CD4-positive, alpha-beta T cell treated with Interleukin-4 for 1 hour (primary cell): ENCODE measurements around the gene SEPTIN7.
"Not testable (repeated sequence)": the region's sequence is repeated elsewhere in the genome, so short reads cannot be mapped to it uniquely, and the experiment has no call there.

Experiments
- DNase-seq, 2 donors: peaks; one replicate each; pipeline ENCODE4 v3.0.0-alpha.2; 2020 to 2022

SEPTIN7 gene

GRCh38 chr7:35800718-35801391, at the start of gene SEPTIN7:
Gene SEPTIN7, plus strand, starts transcription at chr7:35801057. Its CDS starts 153 bp downstream, at chr7:35801210.
- peak; percentile 99 for DNase-seq

- no peak for DNase-seq
Measured at GRCh38 chr7:35752742-35753141, 48.1 kb upstream of the SEPTIN7 start.

DNA sequence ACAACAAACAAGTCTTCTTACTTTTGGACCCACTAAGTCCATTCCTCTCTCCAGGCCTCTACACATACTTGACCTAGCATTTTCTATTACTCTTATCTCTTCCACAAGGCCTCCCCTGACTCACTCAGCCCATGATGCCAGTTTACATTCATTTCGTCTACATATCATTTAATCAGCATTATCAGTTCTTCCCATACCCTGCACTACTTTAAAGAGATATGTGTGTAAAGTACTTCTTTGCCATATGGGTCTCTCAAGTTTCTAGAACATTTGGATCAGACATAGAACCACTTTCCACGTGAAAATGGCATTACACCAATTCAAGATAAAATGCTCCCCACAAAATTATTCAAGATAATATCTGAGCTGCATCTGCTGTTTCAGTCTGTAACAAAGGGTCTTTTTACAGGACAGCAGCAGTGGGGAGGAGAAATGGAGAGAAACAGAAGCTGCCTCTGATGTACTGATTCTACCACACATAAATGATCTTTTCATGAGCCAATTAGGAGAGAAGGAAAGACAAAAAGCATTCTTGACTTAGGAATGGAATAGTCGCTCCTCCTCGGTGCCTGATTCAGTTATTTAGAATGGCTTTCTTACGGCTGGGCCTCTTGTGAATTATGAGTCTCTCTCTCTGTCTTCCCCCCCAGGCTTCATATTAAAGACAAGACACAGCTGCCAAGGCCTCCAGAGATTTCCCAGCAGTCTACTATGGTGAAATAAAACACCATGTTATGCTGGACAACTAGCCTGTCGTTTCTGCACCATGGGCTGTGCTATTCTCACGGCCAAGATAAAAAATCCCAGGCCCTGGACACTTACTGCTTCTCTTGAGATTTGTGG, 46.9 kb upstream of the SEPTIN7 start:
- no peak for DNase-seq

- DNase-seq = no peak
Measured at GRCh38 chr7:35754741-35755140, 46.1 kb upstream of the SEPTIN7 start.

DNA sequence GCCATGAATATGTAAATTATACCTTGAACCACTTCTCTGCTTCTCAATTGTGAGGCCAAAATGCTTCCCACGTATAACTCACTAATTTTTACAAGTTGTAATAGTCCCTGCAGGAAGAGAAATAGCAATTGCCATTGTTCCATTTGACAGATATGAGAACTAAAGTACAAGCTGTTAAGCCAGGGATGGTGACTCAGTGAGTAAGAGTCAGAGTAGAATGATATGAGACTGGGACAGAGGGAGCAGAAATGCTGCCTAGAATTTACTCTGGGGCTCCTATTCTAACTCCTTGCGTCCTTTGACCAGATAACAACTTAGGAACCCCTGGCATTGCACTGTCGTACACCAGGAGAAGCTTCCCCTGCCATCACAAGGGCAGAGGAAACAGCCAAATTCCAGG, 45.1 kb upstream of the SEPTIN7 start:
- DNase-seq = no peak

- DNase-seq = not testable (repeated sequence)
Measured at GRCh38 chr7:35756453-35756852, 44.4 kb upstream of the SEPTIN7 start.

DNA sequence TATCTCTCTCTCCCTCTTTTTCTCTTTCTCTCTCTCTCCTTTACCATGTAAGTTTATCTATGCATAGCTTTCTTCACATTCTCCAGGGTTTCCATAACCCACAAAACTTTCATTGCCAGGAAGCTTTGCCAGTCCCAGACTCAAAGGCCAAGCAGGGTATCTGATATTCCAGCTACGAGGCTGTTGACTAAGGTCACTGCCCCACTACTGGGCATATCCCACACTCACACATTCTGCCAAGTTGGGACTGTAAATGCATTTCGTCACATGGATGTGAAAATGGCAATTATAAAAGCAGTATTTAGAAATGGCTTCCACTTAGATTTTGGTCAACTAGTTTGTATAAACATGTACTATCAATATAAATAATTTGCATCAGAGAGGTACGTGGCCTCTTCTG, 43.3 kb upstream of the SEPTIN7 start:
- DNase-seq = no peak

- DNase-seq = peak in 1 of 2 donors; percentile 13
Measured at GRCh38 chr7:35758421-35758820, 42.4 kb upstream of the SEPTIN7 start.

- no peak for DNase-seq
Measured at GRCh38 chr7:35760143-35760745, 40.6 kb upstream of the SEPTIN7 start.

- DNase-seq = no peak
Measured at GRCh38 chr7:35761871-35762677, 38.8 kb upstream of the SEPTIN7 start.

- no peak for DNase-seq
Measured at GRCh38 chr7:35762781-35763180, 38.1 kb upstream of the SEPTIN7 start.

- DNase-seq = no peak
Measured at GRCh38 chr7:35768346-35768745, 32.5 kb upstream of the SEPTIN7 start.

GRCh38 chr7:35771776-35772175, 29.1 kb upstream of the SEPTIN7 start:
- no peak for DNase-seq

DNA sequence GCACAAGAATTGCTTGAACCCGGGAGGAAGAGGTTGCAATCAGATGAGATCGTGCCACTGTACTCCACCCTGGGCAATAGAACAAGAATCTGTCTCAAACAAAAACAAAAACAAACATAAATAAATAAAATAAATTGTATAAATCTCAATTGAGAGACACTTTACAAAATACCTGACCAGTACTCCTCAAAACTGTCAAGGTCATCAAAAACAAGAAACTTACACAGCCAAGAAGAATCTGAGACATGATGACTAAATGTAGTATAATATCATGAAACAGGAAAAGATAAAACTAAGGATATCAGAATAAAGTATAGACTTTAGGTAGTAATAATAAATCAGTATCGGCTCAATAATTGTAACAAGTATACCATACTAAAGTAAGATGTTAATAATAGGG, 26.9 kb upstream of the SEPTIN7 start:
- no peak for DNase-seq

- no peak for DNase-seq
Measured at GRCh38 chr7:35776686-35777085, 24.2 kb upstream of the SEPTIN7 start.

DNA sequence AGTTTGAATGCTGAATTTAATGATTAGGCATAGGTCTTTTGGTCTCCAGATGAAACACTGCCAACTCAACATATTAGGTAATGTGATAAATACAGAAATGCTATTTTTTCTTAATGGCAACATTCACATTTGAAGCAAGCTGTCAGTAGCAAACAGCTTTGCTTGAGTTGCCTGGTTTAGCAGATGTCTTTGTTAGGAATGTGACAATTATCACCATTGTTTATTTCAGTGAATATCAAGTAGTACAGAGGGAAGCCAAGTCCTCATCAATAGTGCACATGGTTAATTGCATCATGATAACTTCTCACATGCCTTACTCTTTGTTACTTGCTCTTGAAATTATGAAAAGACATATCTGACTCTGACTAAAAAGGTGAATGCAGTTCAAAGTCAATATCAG, 23.7 kb upstream of the SEPTIN7 start:
- no peak for DNase-seq

GRCh38 chr7:35780070-35780469, 20.8 kb upstream of the SEPTIN7 start:
- no peak for DNase-seq

DNA sequence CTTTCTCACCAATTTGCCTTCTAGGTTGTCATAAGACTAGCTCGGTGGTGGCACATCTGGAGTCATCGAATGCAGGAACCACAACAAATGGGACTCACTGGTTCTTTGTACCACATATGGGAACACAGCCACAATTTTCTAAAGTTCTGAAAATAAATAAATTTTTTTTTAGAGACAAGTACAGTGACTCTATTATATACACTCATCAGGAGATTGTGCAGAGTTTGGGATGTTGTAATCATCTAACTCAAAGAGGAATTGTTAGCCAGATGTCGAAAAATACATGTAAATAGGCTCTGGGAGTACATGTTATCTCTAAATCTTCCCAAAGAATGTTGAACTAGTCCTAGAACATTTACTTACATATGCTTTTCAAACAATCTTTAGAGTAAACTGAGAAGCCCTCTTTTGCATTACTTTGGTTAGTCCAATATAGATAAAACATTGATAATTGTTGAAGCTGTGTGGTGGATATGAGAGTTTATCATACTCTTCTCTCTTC, 19.6 kb upstream of the SEPTIN7 start:
- DNase-seq = no peak

- DNase-seq = no peak
Measured at GRCh38 chr7:35781767-35782515, 18.9 kb upstream of the SEPTIN7 start.

DNA sequence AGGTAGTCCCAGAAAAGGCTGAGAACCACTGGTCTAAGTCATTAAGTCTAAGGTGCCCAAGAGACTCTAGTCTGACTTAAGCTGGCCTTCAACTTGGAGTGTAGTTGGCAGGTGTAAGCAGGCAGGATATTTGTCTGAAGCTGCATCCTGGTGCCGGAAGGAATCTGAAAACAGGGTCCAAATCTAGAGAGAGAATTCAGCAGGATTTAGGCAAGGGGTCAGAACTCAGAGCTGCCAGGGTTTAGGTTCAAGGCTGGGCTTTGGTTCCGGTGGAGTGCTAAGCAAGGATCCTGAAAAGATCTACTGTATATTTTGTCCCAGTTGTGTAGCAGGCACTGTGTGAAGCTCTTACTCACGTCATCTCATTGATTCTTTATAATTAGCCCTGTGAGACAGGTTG, 16.5 kb upstream of the SEPTIN7 start:
- no peak for DNase-seq

DNA sequence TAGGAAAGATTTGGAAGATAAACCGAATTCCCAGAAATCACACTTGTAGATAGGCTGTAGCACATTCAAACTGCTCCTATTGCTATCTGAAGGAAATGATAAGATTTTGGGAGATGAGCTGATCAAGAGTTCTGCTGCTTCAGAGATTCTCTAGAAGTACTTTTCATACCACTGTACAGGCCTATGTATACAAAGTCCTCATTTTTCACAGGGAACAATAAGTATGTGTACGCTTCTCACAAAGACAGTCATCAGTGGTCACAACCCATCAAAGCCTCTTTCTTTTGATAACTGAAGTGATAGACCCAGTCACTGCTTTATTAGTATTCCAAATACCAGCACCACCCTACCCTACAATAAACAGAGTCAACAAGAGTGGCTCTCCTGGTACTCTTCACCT, 15.6 kb upstream of the SEPTIN7 start:
- no peak for DNase-seq

- DNase-seq = no peak
Measured at GRCh38 chr7:35787925-35788324, 12.9 kb upstream of the SEPTIN7 start.
